Islet precursor cell (in vitro differentiated cells): ENCODE data around the gene TNPO2.

Source experiments
- DNase-seq: peaks from one replicate; pipeline ENCODE4 v3.0.0-alpha.2; 2018

The TNPO2 gene

DNA sequence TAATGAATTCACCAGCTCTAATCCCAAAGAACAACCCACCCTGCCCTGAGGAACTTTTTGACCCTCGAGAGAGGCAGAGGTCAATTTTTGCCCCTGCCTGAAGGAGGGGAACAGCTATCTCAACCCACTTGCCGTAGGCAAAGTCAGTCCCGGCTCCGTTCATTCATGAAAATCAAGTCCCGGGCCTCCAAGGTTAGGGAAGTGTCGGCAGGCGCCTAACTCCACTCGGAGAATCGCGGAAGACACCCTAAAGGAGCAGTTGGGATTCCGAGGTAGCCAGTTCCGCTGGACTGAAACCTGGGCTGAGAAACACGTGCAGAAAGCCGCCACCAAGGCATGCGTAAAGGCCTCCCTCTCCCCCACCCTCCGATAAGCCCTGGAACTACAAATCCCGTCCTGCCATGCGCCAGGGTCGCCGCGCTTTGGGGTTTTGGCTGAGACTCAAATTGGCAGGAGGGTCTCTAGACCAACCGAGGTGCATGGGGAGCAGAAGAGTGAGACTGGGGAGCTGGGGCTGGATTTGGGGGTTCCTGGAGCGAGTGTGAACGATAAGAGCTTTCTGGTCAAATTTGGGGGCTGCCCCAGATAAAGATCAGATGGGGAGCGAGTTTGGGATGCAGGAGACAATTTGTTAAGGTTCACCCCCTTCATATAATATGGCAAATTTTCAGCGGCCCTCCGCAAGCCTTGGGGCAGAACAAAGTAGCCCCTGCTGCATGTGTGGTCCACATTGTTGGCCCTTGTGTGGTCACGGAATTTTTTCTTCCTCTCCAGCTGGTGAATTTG is at the start of gene TNPO2:
Gene TNPO2 (minus strand): TSS at position 292 of the 786 bp plus-strand sequence. CDS start 2,955 bp downstream, outside the sequence.
- peak; percentile 85 for DNase-seq

DNA sequence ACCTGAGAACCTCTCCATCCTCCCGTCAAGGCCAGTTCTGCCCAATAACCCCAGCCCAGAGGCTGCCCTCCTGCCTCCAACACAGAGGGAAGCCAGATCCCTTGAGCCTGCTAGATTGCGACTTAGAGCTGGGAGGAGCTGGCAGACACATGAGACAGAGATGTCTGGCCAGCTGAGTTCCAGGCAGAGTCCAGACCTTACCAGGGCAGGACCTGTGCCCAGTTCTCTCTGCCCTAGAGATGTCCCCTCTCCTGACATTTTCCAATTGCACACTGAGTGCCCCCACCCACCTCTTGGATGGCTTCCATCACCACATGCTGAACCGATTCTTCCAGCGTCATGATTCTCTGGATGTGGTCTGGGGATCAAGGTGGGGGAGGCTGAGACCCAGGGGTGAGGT is 48.6 kb upstream of the TNPO2 start:
- no peak for DNase-seq

DNA sequence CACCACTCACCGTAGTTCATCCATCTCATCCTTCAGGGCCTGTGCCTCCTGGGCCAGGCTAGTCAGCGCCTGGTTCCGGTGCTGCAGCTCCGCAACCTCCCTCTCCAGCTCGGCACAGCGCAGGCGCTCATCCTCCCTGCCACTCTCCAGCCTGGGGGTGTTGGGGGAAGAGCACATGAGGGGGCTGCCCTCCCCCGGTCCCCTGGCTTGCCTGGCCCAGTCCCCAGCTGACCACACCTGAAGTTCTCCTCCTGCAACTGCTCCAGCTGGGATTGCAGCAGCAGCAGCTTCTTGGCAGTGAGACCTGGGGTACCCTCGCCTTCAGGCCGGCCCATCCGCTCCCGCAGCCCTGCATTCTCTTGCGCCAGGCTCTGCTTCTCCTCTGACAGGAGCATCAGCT is 47.2 kb upstream of the TNPO2 start:
- DNase-seq, result no peak

DNA sequence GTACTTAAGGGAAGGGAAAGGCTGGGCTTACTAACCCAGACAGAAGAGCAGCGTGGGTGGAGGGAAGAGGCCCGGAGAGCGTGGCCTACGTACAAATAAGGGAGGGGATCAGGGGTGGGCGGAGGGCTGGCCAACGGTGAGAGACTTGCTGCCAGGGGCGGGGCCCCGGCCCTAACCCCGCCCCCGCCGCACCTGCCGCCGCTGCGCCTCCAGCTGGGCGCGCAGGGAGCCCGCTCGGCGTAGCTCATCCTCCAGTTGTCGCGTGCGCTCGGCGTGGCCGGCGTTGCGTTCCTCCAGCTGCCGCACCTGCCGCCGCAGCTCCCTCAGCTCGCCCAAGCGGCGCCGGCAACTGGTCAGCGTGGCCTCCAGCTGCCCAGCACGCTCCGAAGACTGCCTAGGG is 46.0 kb upstream of the TNPO2 start:
- peak; percentile 87 for DNase-seq

DNA sequence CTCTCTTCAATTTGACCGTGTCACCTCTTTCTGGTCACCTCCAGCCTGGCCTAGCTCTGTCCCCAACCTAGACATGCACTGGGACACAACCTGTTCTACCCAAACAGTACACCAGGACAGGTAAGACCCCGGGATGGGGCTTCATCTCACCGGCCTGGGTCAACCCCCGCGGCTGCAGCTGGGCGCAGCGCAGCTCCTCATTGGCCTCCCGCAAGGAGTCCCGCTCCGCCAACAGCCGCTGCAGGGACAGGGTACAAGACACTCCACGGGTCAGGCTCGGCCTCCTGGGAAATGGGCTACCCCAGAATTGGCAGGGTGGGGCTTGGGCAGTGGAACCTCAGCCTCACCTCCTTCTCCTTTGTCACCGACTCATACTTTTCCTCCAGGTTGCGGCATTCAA is 43.9 kb upstream of the TNPO2 start:
- no peak for DNase-seq

DNA sequence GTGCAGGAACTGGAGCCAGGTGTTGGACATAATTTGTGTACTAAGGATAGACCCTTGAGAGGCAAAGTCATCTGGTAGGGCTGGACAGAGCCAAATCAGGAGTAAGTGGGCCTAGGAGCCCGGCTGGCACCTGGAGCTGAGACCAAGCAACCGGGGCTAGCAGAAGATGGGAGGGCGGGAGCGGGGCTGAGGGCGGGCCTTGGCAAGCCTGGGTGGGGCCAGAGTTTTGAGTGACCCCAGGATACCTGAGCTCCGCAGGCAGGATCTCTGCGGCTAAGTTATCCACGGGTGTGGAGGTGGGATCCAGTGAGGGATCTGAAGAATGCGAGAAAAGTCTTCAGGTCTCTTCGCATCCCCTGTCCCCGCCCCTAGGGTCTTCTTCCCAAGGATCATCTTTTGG is 43.4 kb upstream of the TNPO2 start:
- no peak for DNase-seq

DNA sequence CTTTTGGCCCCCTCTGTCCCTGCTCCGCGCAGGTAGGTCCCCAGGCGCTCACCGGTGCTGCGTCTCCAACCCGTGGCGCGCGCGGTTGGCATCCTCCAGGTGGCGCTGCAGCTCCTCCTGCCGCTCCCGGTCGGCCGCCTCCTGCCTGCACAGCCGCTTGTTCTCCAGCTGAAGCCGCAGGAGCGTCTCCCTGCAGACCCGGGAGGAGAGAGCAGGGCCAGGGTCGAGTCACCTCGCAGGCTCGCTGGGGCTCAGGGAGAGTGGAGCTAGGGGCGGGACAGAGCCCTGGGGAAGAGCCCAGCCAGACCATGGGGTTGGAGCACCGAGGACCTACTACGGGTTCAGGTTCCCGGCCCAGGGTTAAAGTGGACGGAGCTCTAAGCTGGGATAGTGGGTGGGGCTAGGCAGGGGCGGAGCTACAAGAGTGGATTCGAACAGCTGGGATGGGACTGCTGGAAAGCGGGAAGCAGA is 42.4 kb upstream of the TNPO2 start:
- peak; percentile 92 for DNase-seq

DNA sequence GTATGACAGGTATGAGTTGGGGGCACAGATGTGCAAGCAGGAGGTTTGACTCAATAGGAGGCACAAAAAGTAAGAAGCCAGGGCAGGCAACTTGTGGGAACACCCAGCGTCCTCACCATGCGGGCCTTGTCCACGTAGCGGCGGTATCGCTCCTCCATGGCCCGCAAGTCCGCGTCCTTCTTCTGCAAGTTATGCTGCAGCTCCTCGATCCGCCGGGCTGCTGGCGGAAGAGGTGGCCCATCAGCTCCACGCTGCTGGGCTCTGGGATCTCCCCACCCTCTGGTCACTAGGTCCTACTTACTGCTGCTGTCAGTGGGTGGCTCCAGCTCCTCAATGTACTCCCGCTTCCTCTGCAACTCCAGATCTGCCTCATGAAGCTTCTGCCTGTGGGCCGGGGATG is 41.0 kb upstream of the TNPO2 start:
- no peak for DNase-seq

DNA sequence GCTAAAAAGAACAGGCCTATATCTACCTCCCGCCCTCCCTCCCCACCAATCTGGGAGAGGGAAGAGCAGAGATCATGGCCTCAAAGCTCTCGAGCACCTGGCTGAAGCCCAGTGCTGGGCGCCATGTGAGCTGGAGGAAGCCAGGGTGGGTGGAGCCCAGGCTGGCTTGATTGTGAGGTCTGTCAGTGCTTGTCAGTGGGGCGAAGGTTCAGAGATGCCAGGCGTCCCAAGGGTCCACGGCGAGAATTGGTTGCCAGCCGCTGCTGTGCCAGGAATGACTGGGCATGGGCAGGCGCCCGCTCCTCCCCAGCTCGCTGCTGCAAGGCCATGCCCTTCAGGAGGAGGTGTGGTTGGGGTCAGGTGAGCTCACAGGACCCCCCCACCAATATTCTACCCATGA is 39.4 kb upstream of the TNPO2 start:
- DNase-seq, result no peak

DNA sequence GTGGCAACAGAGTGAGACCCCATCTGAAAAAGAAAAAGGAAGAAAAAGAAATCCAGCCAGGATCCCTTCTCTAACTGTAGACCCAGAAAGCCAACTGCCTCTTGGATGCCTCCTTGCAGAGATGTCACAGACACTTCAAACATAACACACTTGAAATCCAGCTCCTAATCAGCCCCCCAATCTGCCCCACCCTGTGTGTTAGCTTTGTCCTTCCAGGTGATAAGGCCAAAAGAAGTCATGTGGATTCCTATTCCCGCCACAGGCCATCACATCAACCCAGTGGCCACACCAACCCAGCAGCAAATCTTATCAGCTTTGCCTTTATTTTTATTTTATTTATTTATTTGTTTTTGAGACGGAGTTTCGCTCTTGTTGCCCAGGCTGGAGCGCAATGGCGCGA is 36.0 kb upstream of the TNPO2 start:
- no peak for DNase-seq

DNA sequence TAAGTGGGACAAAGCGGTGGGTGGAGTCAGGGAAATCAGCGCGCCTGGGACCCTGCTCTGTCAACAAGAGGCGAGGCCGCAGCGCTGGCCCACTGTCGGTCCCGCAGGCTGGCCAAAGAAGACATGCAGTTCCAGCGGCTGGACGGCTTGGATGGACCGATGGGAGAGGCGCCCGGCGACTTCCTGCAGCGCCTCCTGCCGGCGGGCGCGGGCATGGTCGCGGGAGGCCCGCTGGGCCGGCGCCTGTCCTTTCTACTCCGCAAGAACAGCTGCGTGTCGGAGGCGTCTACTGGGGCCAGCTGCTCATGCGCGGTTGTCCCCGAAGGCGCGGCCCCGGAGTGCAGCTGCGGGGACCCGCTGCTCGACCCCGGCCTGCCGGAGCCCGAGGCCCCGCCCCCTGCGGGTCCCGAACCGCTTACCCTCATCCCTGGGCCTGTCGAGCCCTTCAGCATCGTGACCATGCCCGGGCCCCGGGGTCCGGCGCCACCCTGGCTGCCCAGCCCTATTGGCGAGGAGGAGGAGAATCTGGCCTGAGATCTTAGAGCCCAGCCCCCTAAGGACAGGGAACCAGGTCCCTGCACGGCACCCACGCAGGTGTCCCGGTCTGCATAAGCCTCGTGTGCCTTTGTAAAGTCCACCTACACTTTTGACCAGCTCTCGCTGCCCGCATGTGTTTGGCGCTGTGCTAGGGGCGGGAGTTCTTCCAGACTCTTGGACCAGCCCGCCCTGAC is 34.0 kb upstream of the TNPO2 start:
- peak; percentile 94 for DNase-seq

DNA sequence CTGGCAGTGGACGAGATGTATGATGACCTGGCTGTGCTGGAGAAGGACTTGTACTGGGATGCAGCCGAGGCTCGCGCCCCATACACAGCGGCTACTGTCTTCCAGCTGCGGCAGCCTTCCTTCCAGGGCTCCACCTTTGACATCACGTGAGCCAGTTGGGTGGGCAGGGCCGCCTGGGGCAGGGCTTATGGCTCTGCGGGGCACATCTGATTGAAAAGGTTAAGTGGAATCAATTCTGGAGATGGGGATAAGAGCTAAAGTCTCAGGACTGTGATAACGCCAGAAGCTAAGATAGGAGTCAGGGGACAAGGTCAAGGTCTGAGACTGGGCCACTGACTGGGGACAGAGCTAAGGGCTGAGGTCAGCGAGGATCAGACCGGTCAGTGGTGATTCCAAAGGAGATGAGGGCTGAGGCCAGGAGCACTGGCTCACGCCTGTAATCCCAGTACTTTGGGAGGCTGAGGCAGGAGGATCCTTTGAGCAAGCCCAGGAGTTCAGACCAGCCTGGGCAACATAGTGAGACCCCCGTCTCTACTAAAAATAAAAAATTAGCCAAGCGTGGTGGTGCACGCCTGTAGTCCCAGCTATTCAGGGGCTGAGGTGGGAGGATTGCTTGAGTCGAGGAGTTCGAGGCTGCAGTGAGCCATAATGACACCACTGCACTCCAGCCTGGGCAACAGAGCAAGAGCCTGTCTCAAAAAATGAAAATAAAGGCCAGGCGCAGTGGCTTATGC is 32.6 kb upstream of the TNPO2 start:
- DNase-seq, result no peak

DNA sequence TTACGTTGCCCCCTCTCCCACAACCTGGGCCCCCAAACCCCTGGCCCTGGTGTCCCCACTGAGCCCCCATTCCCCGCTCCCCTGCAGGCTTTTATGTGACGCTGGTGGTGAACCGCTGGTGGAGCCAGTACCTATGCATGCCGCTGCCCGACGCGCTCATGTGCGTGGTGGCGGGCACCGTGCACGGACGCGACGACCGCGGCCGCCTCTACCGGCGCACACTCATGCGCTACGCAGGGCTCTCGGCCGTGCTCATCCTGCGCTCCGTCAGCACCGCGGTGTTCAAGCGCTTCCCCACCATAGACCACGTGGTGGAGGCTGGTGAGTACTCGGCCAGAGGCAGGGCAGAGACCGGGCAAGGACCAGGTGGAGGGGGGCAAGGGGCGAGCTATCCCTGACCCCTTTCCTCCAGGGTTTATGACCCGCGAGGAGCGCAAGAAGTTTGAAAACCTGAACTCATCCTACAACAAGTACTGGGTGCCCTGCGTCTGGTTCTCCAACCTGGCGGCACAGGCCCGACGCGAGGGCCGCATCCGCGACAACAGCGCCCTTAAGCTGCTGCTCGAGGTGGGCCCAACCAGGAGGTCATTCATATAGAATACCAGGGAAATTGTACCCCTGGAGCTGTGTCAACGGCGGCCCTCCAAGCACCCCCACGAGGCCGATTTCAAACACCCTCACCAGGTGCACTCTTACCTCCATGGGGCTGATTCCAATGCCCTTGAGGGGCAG is 30.9 kb upstream of the TNPO2 start:
- DNase-seq, result no peak

DNA sequence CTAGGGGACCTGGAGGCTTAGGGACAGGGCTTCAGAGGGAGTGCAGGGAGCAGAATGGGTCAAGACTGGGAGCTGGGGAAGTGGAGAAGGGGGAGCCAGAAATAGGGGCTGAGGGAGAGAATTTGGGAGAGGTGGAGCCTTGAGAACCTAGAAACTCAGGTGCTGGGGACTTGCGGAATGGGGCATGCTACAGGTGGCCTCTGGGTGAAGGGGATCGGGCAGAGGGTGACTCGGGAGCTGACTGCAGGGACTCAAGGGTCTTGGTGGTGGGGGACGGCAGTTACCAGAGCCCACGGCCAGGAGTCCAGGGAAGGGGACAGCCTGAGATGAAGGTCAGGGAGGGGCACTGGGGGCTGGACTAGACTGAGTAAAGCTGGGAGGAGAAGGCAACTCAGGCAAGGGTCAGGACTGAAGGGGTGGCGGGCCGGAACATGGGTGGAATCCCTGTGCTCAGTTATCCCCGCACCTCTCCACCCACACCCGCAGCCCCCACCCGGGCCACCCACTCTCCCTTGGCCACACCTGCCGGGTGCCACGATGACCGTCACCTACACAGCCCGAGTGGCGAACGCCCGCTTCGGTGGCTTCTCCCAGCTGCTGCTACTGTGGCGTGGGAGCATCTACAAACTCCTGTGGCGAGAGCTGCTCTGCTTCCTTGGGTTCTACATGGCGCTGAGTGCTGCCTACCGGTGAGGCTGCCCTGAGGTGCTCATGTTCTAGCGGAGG is 28.5 kb upstream of the TNPO2 start:
- DNase-seq, result no peak

DNA sequence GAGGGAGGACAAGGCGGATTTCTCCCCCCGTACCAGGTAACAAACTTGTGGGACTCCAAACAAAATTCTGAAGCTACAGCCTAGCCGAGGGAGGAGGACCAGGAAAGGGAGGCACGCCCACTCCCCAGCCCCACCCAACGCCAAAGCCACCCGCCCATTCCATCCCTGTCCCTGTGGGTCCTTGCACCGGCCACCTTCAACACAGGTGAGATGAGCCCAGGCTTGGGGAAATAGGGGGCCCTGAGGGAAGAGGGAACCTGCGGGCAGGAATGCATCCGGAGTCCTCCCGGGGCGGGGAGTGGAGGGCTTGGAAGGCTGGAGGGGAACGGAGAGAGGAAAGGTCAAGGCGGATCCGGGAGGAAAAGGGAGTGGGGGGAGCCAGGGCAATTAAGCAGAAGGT is 27.9 kb upstream of the TNPO2 start, which contains the start of gene BEST2:
Gene BEST2 (plus strand): TSS at position 157 of the 400 bp plus-strand sequence. CDS start 802 bp downstream, outside the sequence.
- no peak for DNase-seq

DNA sequence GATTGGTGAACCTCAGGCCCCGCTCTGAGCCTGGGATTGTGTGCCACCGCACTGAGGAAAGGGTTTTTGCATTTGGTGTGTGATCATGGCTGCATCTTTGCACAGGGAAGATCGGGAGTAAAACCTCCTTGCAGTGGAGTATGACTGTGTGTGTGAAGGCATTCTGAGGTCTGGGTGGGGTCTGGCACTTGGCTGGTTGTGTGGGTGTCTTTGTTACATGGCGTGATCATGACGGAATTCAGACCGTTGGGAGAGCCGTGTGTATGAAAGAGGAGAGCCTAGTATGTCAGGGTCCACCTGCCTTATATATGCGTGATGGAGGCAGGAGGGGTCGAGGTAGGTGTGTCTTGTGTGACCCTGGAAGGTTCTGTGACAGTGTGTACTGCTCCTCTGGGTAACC is 27.1 kb upstream of the TNPO2 start:
- DNase-seq, result no peak

DNA sequence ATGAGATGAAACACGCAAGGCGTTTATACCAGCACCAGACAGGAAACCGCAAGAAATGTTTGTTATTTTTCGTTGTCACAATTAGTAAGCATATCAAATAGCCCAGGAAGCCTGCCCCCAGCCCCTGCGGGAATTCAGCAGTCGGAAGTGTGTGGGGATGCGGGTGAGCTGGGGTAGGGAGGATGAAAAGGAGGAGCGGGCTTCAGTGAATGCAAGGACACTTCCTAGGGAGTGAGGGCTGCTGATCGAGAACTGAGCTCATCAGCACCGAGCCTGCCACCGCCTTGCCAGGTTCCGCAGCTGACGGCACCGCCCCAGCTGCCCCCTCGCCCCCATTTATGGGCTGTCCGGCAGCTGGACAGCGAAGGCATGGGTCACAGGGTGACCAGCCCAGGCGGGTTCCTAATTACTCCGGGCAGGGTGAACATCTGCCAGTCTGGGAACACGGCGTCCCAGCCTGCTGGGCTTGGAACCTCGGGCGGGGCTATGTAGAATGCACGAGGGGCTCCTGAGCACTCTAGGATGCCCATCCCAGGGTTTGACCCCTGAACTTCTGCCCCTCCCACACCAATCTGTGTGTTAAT is 26.3 kb upstream of the TNPO2 start:
- DNase-seq, result no peak

DNA sequence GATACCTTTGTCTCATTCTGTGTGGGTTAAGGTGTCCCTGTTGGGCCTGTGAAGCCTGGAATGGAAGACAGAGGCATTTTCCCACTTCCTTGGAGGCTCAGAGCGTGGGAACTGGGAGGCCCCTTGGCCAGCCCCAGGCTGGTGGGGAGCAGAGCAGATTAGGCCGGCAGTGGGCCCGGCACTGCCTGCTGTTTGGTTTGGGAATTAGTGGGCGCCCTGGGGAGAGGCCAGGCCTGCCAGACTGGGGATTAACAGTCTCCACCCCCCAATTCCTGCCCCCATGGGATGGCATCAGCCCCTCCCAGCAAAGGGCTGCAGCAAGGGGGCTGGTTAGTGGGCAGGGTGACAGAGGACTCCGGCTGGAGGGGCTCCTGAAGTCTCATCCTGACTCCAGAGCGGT is 24.8 kb upstream of the TNPO2 start:
- DNase-seq, result no peak

DNA sequence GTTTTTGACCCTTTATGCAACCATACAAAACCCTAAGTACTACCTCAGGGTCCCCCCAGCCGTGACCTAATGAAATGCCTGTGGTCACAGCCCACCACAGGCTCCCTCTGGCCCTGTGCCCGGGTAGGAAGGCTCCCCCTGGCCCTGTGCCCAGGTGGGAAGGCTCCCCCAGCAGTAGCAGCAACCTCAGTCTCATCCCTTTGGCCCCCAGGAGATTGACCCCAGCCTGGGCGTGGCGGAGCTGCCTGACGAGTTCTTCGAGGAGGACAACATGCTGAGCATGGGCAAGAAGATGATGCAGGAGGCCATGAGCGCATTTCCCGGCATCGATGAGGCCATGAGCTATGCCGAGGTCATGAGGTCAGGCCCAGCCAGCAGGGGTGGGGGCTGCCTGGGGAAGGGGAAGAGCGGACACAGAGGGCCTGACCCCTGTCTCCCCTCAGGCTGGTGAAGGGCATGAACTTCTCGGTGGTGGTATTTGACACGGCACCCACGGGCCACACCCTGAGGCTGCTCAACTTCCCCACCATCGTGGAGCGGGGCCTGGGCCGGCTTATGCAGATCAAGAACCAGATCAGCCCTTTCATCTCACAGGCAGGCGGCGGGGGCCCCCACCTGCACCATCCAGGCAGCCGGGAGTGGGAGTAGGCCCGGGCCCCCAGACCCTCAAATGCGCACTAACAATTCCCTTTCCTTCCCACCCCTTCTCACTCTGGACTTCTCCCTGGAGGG is 21.6 kb upstream of the TNPO2 start:
- DNase-seq, result no peak

DNA sequence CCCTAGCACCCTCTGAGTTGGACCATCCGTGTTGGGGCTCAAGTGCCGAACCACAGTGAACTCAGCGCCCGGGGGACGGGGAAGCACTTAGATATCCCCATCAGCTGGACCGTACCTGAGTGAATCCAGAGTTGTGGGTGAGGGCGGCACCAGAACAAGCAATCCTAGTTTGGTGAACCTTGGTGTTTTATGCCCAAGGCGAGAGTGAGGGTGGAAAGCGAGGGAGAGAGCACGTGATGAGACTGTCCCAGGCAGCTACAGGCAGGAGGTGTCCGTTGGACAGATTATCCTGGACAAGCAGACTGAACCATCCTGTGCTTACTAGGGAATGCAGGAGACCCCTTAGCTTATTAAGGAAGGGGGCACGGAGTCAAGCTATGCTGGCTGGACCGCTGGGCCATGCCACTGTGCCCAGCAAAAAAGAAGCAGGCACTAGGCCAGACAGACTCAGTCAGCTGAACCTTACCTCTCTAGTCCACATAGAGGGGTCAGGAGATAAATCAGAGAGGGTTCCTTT is 14.2 kb upstream of the TNPO2 start:
- DNase-seq, result no peak
